Tibial nerve (tissue), 4 donors: Measurements from ENCODE around the gene MRGPRX3. TPM values are rescaled to one million over a fixed set of nuclear protein-coding genes. Genes with fewer than 3 reads are reported as not detected.
"Not testable (repeated sequence)": the region's sequence is repeated elsewhere in the genome, so short reads cannot be mapped to it uniquely, and the experiment has no call there.

Experiments
- DNase-seq, 2 donors: peaks; one replicate each; pipeline ENCODE4 v3.0.0-alpha.2; 2019; ENCODE audit warnings: low spot score in 2 of 2
- H3K27ac ChIP-seq, 4 donors: fragments of 200-600 bp; sonication (generic) in 3 of 4; one replicate each; pipeline ENCODE4 v1.5.1; 2017 to 2019; ENCODE audit warnings: mild to moderate bottlenecking in 1 of 4
- H3K27me3 ChIP-seq, 2 donors: fragments of 200-600 bp; sonication (generic) in 1 of 2; one replicate each; pipeline versions ENCODE4 v1.5.1 to v1.6.0; 2017 to 2019
- H3K36me3 ChIP-seq, 3 donors: fragments of 200-600 bp; sonication (generic); one replicate each; pipeline ENCODE4 v1.5.1; 2018 to 2019
- H3K4me1 ChIP-seq, 4 donors: fragments of 200-600 bp; sonication (generic) in 3 of 4; one replicate each; pipeline ENCODE4 v1.5.1; 2017 to 2019
- H3K4me3 ChIP-seq, 4 donors: fragments of 200-600 bp; sonication (generic) in 3 of 4; one replicate each; pipeline ENCODE4 v1.5.1; 2017 to 2019; ENCODE audit warnings: mild to moderate bottlenecking in 1 of 4, moderate library complexity in 1 of 4
- H3K9me3 ChIP-seq, 4 donors: fragments of 200-600 bp; sonication (generic) in 3 of 4; one replicate each; pipeline ENCODE4 v1.5.1; 2017 to 2019
- EP300 ChIP-seq, 2 donors: sonication (generic); formaldehyde crosslinking; IDR thresholded peaks; one replicate each; pipeline ENCODE4 v1.6.1; 2017; ENCODE audit warnings: antibody characterized with exemption in 2 of 2, mild to moderate bottlenecking in 1 of 2
- POLR2A ChIP-seq, 2 donors: fragments of 450-650 bp; IDR thresholded peaks; one replicate each; pipeline ENCODE4 v1.6.1; 2017; ENCODE audit warnings: antibody characterized with exemption in 2 of 2, mild to moderate bottlenecking in 2 of 2, moderate library complexity in 2 of 2
- WGBS, 2 donors: methylation state at CpG; one replicate each; pipeline ENCODE4 v1.1.5; 2018; 5-methylcytosine and 5-hydroxymethylcytosine counted together
- total RNA-seq, 4 donors: library from RNA; depleted of rRNA; stranded (reverse); fragments of >200 nt; gene quantifications; one replicate each; pipeline ENCODE4 v1.1.0, GENCODE V29; 2016
- TF ChIP-seq, protein P1 (sequence below), 5 experiments: fragments of 200-600 bp in 3 of 5; fragments of 450-650 bp in 2 of 5; sonication (generic) in 3 of 5; IDR thresholded peaks; one replicate each; pipeline ENCODE4 v1.5.1; 2016 to 2019; ENCODE audit warnings: antibody characterized with exemption in 5 of 5, mild to moderate bottlenecking in 3 of 5, moderate library complexity in 2 of 5

The MRGPRX3 gene
- total RNA-seq, 4 donors from 2014 or later: not detected

DNA sequence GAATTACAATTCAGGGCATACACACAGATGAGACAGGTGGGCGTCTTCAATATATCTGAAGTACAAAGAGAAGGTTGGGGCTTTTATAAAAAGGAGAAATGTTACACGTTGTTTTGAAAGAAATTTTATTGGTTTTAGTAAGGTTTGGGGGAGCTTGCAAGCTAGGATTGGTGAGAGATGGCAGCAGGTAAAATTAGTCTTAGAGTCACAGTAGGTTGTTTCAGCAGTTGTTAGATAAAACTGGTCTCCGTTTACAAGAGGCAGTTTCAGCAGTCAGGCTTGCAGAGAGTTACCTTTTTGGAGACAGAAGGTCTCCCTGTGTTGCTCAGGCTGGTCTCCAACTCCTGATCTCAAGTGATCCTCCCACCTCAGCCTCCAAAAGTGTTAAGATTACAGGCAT, 24.1 kb upstream of the MRGPRX3 start:
- Histone ChIP-seq H3K27me3 (peaks cover 0 to 4% of the 10 kb centered on the region in 2 donors), H3K36me3 (peaks cover 0 to 6% (median 0%) of the 10 kb centered on the region in 3 donors), H3K4me3 (no peak overlapping the region), H3K27ac (no peak overlapping the region), H3K4me1 (peaks cover 0 to 28% (median 8%) of the 10 kb centered on the region in 4 donors), H3K9me3 (no peaks in the 10 kb centered on the region)
- no peak for TF ChIP-seq EP300 (IDR thresholded peaks at IDR 0.05)
- TF ChIP-seq, protein P1, sequence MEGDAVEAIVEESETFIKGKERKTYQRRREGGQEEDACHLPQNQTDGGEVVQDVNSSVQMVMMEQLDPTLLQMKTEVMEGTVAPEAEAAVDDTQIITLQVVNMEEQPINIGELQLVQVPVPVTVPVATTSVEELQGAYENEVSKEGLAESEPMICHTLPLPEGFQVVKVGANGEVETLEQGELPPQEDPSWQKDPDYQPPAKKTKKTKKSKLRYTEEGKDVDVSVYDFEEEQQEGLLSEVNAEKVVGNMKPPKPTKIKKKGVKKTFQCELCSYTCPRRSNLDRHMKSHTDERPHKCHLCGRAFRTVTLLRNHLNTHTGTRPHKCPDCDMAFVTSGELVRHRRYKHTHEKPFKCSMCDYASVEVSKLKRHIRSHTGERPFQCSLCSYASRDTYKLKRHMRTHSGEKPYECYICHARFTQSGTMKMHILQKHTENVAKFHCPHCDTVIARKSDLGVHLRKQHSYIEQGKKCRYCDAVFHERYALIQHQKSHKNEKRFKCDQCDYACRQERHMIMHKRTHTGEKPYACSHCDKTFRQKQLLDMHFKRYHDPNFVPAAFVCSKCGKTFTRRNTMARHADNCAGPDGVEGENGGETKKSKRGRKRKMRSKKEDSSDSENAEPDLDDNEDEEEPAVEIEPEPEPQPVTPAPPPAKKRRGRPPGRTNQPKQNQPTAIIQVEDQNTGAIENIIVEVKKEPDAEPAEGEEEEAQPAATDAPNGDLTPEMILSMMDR (IDR thresholded peaks at IDR 0.05): no peak
- no peak for TF ChIP-seq POLR2A (IDR thresholded peaks at IDR 0.05)
- WGBS, 2 donors: 66 to 72% methylated on average over 3 of the region's 3 CpGs
- DNase-seq: no peak

DNA sequence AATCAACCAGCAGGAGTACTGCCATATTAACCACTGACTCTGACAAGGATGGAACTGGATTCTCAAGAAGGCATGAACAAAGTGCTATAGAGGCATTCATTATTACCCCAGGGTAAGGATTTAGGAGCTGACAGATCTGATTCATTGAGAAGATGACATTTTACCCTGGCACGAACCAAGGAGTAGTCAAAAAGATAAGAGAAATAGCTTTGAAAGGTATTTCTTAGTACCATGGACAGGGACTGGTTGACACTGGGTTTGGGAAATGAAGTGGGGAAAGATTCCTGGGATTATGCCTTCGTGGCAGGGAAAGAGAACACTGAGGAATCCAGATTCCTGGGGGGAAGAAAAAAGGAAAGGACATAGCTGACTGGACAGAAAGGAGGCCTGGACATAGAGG, 21.4 kb upstream of the MRGPRX3 start:
- no peak for DNase-seq
- H3K9me3 ChIP-seq: no peaks in the 10 kb centered on the region
- H3K27ac ChIP-seq: no peak overlapping the region
- peaks cover 0 to 10% of the 10 kb centered on the region in 2 donors for H3K27me3 ChIP-seq
- no peaks in the 10 kb centered on the region for H3K36me3 ChIP-seq
- TF ChIP-seq, protein P1 (IDR thresholded peaks at IDR 0.05): no peak
- TF ChIP-seq POLR2A (IDR thresholded peaks at IDR 0.05): no peak
- TF ChIP-seq EP300 (IDR thresholded peaks at IDR 0.05): no peak
- 20 to 26% methylated on average over 2 of the region's 2 CpGs for WGBS, 2 donors
- H3K4me1 ChIP-seq: peaks cover 0 to 7% (median 0%) of the 10 kb centered on the region in 4 donors
- no peak overlapping the region for H3K4me3 ChIP-seq

GRCh38 chr11:18115360-18116127, 16.8 kb upstream of the MRGPRX3 start:
- TF ChIP-seq EP300 (IDR thresholded peaks at IDR 0.05): no peak
- TF ChIP-seq, protein P1 (IDR thresholded peaks at IDR 0.05): peak; percentile 79 to 87 (median 80)
- TF ChIP-seq POLR2A (IDR thresholded peaks at IDR 0.05): no peak
- H3K9me3 ChIP-seq: no peaks in the 10 kb centered on the region
- DNase-seq: peak; percentile 21 to 48
- 0 to 4% methylated on average over 9 of the region's 9 CpGs for WGBS, 2 donors
- no peak overlapping the region for H3K4me3 ChIP-seq
- H3K27ac ChIP-seq: no peak overlapping the region
- no peaks in the 10 kb centered on the region for H3K4me1 ChIP-seq
- peaks cover 0 to 10% of the 10 kb centered on the region in 2 donors for H3K27me3 ChIP-seq
- no peaks in the 10 kb centered on the region for H3K36me3 ChIP-seq

GRCh38 chr11:18121331-18121828, 11.0 kb upstream of the MRGPRX3 start:
- H3K27me3 ChIP-seq, H3K9me3 ChIP-seq, H3K4me3 ChIP-seq, H3K27ac ChIP-seq, DNase-seq, H3K4me1 ChIP-seq, H3K36me3 ChIP-seq: not testable (repeated sequence)
- 37 to 58% methylated on average over 14 to 17 of the region's 20 CpGs for WGBS, 2 donors

GRCh38 chr11:18131115-18131514, 1.3 kb upstream of the MRGPRX3 start:
- not testable (repeated sequence) for DNase-seq, H3K27me3 ChIP-seq, H3K9me3 ChIP-seq, H3K4me3 ChIP-seq, H3K36me3 ChIP-seq, H3K27ac ChIP-seq, H3K4me1 ChIP-seq
- WGBS, 2 donors: 93 to 95% methylated on average over 4 of the region's 4 CpGs

- 39 to 49% methylated on average over 2 of the region's 2 CpGs for WGBS, 2 donors
- no peaks in the 10 kb centered on the region for H3K4me1 ChIP-seq
Measured at GRCh38 chr11:18135308-18135707, 2.9 kb downstream of the MRGPRX3 start.

More at GRCh38 chr11:18135308-18135707, 2.9 kb downstream of the MRGPRX3 start:
- Histone ChIP-seq H3K27me3 (no peaks in the 10 kb centered on the region), H3K4me3 (no peak overlapping the region), H3K9me3 (no peaks in the 10 kb centered on the region), H3K36me3 (no peaks in the 10 kb centered on the region), H3K27ac (no peak overlapping the region)
- DNase-seq: no peak
- TF ChIP-seq, protein P1 (IDR thresholded peaks at IDR 0.05): no peak
